22Rv1 (cell line): ENCODE results near the gene DNASE2B.

ENCODE experiments used
- ZFX ChIP-seq: fragments of 450-650 bp; IDR thresholded peaks from 2 replicates; pipeline ENCODE4 v1.6.1; 2017; ENCODE audit warnings: antibody characterized with exemption, borderline replicate concordance
- TF ChIP-seq, protein P1 (sequence below): fragments of 450-650 bp; IDR thresholded peaks from 2 replicates; pipeline ENCODE4 v1.5.1; 2017; ENCODE audit warnings: mild to moderate bottlenecking

DNA sequence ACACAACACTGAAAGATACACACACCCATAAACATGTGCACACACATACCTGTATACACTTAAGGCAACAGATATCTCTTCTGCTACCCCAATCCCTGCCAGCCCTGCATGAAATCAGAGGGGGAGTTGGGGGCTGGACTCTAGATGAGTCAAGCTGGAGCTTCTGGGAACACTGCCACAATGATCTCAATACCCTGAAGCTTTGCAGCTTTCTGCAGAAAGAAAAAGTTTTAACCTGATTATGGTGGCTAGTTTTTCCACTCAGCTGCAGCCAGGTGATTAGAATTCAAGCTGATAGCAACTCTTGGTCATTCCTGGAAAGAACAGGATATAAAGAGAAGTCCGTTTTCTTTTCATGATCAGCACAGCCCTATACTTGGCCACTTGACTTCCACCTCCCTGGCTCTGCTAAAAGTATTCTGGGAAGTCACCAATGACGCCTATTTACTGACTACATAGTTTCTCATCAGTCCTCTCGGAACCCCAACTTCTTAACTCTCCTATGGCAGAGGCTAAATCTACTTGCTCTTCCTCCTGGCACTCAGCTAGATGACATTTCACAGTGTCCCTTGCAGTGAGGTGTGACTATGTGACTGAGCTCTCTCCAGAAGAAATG is 20.7 kb upstream of the DNASE2B start:
- TF ChIP-seq, protein P1, sequence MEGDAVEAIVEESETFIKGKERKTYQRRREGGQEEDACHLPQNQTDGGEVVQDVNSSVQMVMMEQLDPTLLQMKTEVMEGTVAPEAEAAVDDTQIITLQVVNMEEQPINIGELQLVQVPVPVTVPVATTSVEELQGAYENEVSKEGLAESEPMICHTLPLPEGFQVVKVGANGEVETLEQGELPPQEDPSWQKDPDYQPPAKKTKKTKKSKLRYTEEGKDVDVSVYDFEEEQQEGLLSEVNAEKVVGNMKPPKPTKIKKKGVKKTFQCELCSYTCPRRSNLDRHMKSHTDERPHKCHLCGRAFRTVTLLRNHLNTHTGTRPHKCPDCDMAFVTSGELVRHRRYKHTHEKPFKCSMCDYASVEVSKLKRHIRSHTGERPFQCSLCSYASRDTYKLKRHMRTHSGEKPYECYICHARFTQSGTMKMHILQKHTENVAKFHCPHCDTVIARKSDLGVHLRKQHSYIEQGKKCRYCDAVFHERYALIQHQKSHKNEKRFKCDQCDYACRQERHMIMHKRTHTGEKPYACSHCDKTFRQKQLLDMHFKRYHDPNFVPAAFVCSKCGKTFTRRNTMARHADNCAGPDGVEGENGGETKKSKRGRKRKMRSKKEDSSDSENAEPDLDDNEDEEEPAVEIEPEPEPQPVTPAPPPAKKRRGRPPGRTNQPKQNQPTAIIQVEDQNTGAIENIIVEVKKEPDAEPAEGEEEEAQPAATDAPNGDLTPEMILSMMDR, result no peak
- no peak for TF ChIP-seq ZFX
